Gastroesophageal sphincter (tissue), 3 donors: ENCODE results near the gene SH3PXD2B.

Source experiments
- CTCF ChIP-seq, 4 experiments: fragments of 200-600 bp in 2 of 4; fragments of 450-650 bp in 2 of 4; sonication (generic) in 1 of 4; IDR thresholded peaks; one replicate each; pipeline ENCODE4 v1.5.1; 2017 to 2019; ENCODE audit warnings: antibody characterized with exemption in 4 of 4, mild to moderate bottlenecking in 2 of 4, moderate library complexity in 2 of 4
- POLR2A ChIP-seq, 2 donors: fragments of 450-650 bp; IDR thresholded peaks; one replicate each; pipeline ENCODE4 v1.6.1; 2017; ENCODE audit warnings: antibody characterized with exemption in 2 of 2, mild to moderate bottlenecking in 2 of 2, moderate library complexity in 1 of 2

GRCh38 chr5:172415362-172416275 is 38.7 kb downstream of the SH3PXD2B start:
- TF ChIP-seq CTCF (IDR thresholded peaks at IDR 0.05) (no peak), POLR2A (IDR thresholded peaks at IDR 0.05) (no peak)
